ENCODE results near the gene PROSER3. TPM values are rescaled to one million over a fixed set of nuclear protein-coding genes. Genes with fewer than 3 reads are reported as not detected.

Gene PROSER3
- total and polyA plus RNA-seq, 2 of the 13 experiments (the other 11 are each of a cell fraction or from before 2014, with no cell fraction given) = 5.1 to 5.7 TPM

GRCh38 chr19:35780717-35781116, 22.7 kb downstream of the PROSER3 start:
- Histone ChIP-seq H3K4me2 (ENCODE audit: low read depth, low read length) (no peak overlapping the region), H3K36me3 (replicated peaks in 1 of 2; ENCODE audit: control insufficient read depth in 1 of 2, insufficient read depth in 2 of 2, low read length in 2 of 2) (peaks cover 0 to 2% of the 10 kb centered on the region in 2 experiments; a peak in 2 of 5 replicates), H4K20me1 (ENCODE audit: insufficient read depth, low read length) (no peaks in the 10 kb centered on the region), H3K27me3 (ENCODE audit: control insufficient read depth in 1 of 2, insufficient read depth in 2 of 2, low read length in 2 of 2) (no peaks in the 10 kb centered on the region), H3K9ac (ENCODE audit: insufficient read depth, low read depth, low read length) (no peak overlapping the region), H3K4me3 (replicated peaks in 1 of 3; ENCODE audit: insufficient read depth in 1 of 3, low read depth in 2 of 3, low read length in 3 of 3) (no peak overlapping the region), H2AFZ (ENCODE audit: low read length) (no peak overlapping the region), H3K79me2 (ENCODE audit: insufficient read depth, low read length) (no peaks in the 10 kb centered on the region), H3K4me1 (ENCODE audit: insufficient read depth, low read length) (peaks cover 41% of the 10 kb centered on the region), H3K27ac (ENCODE audit: extremely low read length, insufficient read depth, low read length) (no peak overlapping the region), H3K9me3 (ENCODE audit: low read length) (no peaks in the 10 kb centered on the region)
- CTCF ChIA-PET (ENCODE audit: low intra/inter-chr PET ratio, low total read pairs) = no interaction called here
- FAIRE-seq (no peak), ATAC-seq (no peak), DNase-seq (ENCODE audit: low spot score) (no peak)
- in situ Hi-C loops (cut with HindIII; ENCODE audit: extremely low pct_ligation_motif_present, low pct_unique_long_range_greater_than_20kb) (no loop called here), intact Hi-C loops (cut with micrococcal nuclease; ENCODE audit: unreplicated experiment) (no loop called here)
- WGBS (ENCODE audit: low lambda C conversion rate) = 98% methylated on average over 11 of the region's 20 CpGs
- POLR2A ChIA-PET = no interaction called here
- TF ChIP-seq SMAD1 (CRISPR knock-in tag; IDR thresholded peaks at IDR 0.05; ENCODE audit: borderline replicate concordance, low read depth) = no peak
- no TSS peak for BruUV-seq (replicated peaks)

GRCh38 chr19:35781650-35782049, 23.7 kb downstream of the PROSER3 start:
- intact Hi-C loops (cut with micrococcal nuclease; ENCODE audit: unreplicated experiment) (no loop called here), in situ Hi-C loops (cut with HindIII; ENCODE audit: extremely low pct_ligation_motif_present, low pct_unique_long_range_greater_than_20kb) (no loop called here)
- no TSS peak for BruUV-seq (replicated peaks)
- 97% methylated on average over 9 of the region's 9 CpGs for WGBS (ENCODE audit: low lambda C conversion rate)
- Histone ChIP-seq H3K27me3 (ENCODE audit: control insufficient read depth in 1 of 2, insufficient read depth in 2 of 2, low read length in 2 of 2) (no peaks in the 10 kb centered on the region), H3K4me3 (replicated peaks in 1 of 3; ENCODE audit: insufficient read depth in 1 of 3, low read depth in 2 of 3, low read length in 3 of 3) (no peak overlapping the region), H3K79me2 (ENCODE audit: insufficient read depth, low read length) (no peaks in the 10 kb centered on the region), H3K27ac (ENCODE audit: extremely low read length, insufficient read depth, low read length) (no peak overlapping the region), H3K36me3 (replicated peaks in 1 of 2; ENCODE audit: control insufficient read depth in 1 of 2, insufficient read depth in 2 of 2, low read length in 2 of 2) (peaks cover 0 to 2% of the 10 kb centered on the region in 2 experiments; a peak in 2 of 5 replicates), H2AFZ (ENCODE audit: low read length) (no peak overlapping the region), H4K20me1 (ENCODE audit: insufficient read depth, low read length) (no peaks in the 10 kb centered on the region), H3K9me3 (ENCODE audit: low read length) (no peaks in the 10 kb centered on the region), H3K9ac (ENCODE audit: insufficient read depth, low read depth, low read length) (no peak overlapping the region), H3K4me2 (ENCODE audit: low read depth, low read length) (no peak overlapping the region), H3K4me1 (ENCODE audit: insufficient read depth, low read length) (peaks cover 42% of the 10 kb centered on the region)
- TF ChIP-seq ZC3H4 (CRISPR knock-in tag; IDR thresholded peaks at IDR 0.05; ENCODE audit: borderline replicate concordance) (no peak), THAP9 (CRISPR knock-in tag; IDR thresholded peaks at IDR 0.05; ENCODE audit: borderline replicate concordance) (no peak), NR1H2 (CRISPR knock-in tag; IDR thresholded peaks at IDR 0.05; ENCODE audit: borderline replicate concordance, low read depth) (no peak), NCOA5 (CRISPR knock-in tag; IDR thresholded peaks at IDR 0.05) (no peak), ZNF264 (CRISPR knock-in tag; IDR thresholded peaks at IDR 0.05) (no peak), SNAPC2 (CRISPR knock-in tag; IDR thresholded peaks at IDR 0.05) (no peak), TBX2 (CRISPR knock-in tag; IDR thresholded peaks at IDR 0.05; ENCODE audit: borderline replicate concordance) (no peak), ZBTB7A (CRISPR knock-in tag; IDR thresholded peaks at IDR 0.05) (no peak), ATF6 (CRISPR knock-in tag; conservative IDR thresholded peaks at IDR 0.05) (no peak)
- no peak for ATAC-seq
- CTCF ChIA-PET (ENCODE audit: low intra/inter-chr PET ratio, low total read pairs) = no interaction called here
- no peak for DNase-seq (ENCODE audit: low spot score)
- FAIRE-seq = no peak
- POLR2A ChIA-PET = no interaction called here

Measured in HepG2 (cell line).